Measurements from ENCODE around the gene CCDC6. TPM values are rescaled to one million over a fixed set of nuclear protein-coding genes. Genes with fewer than 3 reads are reported as not detected.

CCDC6 gene
- total RNA-seq, 1 experiment from 2014 or later, result 54.9 TPM

GRCh38 chr10:59904426-59905065, 1.8 kb downstream of the CCDC6 start:
- ChIA-PET POLR2A (no interaction called here), CTCF (no interaction called here), RAD21 (ENCODE audit: low non-redundant PET in 1 of 2, low total read pairs in 2 of 2, uncharacterized antibody in 2 of 2, unreplicated experiment in 2 of 2) (no interaction called here)
- Histone ChIP-seq H3K9me2 (ENCODE audit: insufficient read depth) (no peaks in the 10 kb centered on the region), H3K4me2 (ENCODE audit: low read length) (peak overlapping the region; percentile 84), H3K9ac (ENCODE audit: low read length) (peak overlapping the region; percentile 91; the same call in 1 of the 2 replicates), H3K27ac (ENCODE audit: low read depth, low read length) (no peak overlapping the region), H3K4me1 (ENCODE audit: control insufficient read depth in 1 of 2, insufficient read depth in 2 of 2, low read length in 2 of 2) (peaks cover 19 to 39% of the 10 kb centered on the region in 2 experiments), H3K9me3 (ENCODE audit: control insufficient read depth in 1 of 2, insufficient read depth in 1 of 2, low read depth in 1 of 2, low read length in 2 of 2) (no peaks in the 10 kb centered on the region), H2AFZ (ENCODE audit: low read depth, low read length, poor library complexity, severe bottlenecking) (no peak overlapping the region), H3K36me3 (ENCODE audit: control insufficient read depth in 1 of 2, insufficient read depth in 2 of 2, low read length in 2 of 2) (no peaks in the 10 kb centered on the region), H3K79me2 (ENCODE audit: insufficient read depth, low read length) (peaks cover 67% of the 10 kb centered on the region), H3K27me3 (ENCODE audit: insufficient read depth, low read length) (no peaks in the 10 kb centered on the region), H4K20me1 (ENCODE audit: insufficient read depth) (peaks cover 5% of the 10 kb centered on the region; the same call in 1 of the 2 replicates), H3K4me3 (replicated peaks in 1 of 2; ENCODE audit: low read depth in 1 of 2, low read length in 2 of 2) (peak overlapping the region; percentile 93 to 95)
- TF ChIP-seq CTCF (IDR thresholded peaks at IDR 0.05 in 2 of 3, conservative IDR thresholded peaks at IDR 0.05 in 1 of 3; ENCODE audit: borderline replicate concordance in 1 of 3, insufficient read depth in 1 of 3, low read depth in 2 of 3, low read length in 2 of 3) (no peak), RAD21 (IDR thresholded peaks at IDR 0.05; ENCODE audit: low read depth) (no peak), JUND (IDR thresholded peaks at IDR 0.05) (no peak), EZH2 (IDR thresholded peaks at IDR 0.05) (no peak), ELF1 (IDR thresholded peaks at IDR 0.05; ENCODE audit: borderline replicate concordance, low read depth) (no peak), ATF3 (IDR thresholded peaks at IDR 0.05) (no peak), CEBPB (IDR thresholded peaks at IDR 0.05; ENCODE audit: low read depth) (no peak)
- intact Hi-C loops (cut with micrococcal nuclease), result loop anchor here (5.0 kb wide), 1 partner anchor 63 kb away; no protein-coding TSS in a partner anchor
- no peak for ATAC-seq
- no TSS peak for BruUV-seq (replicated peaks)
- DNase-seq (ENCODE audit: low read depth, low spot score), result no peak

GRCh38 chr10:59903871-59904270, 2.5 kb downstream of the CCDC6 start:
- Histone ChIP-seq H3K4me3 (replicated peaks in 1 of 2; ENCODE audit: low read depth in 1 of 2, low read length in 2 of 2) (no peak overlapping the region), H3K4me1 (ENCODE audit: control insufficient read depth in 1 of 2, insufficient read depth in 2 of 2, low read length in 2 of 2) (peaks cover 19 to 37% of the 10 kb centered on the region in 2 experiments), H3K9me3 (ENCODE audit: control insufficient read depth in 1 of 2, insufficient read depth in 1 of 2, low read depth in 1 of 2, low read length in 2 of 2) (no peaks in the 10 kb centered on the region), H3K27ac (ENCODE audit: low read depth, low read length) (no peak overlapping the region), H2AFZ (ENCODE audit: low read depth, low read length, poor library complexity, severe bottlenecking) (no peak overlapping the region), H3K36me3 (ENCODE audit: control insufficient read depth in 1 of 2, insufficient read depth in 2 of 2, low read length in 2 of 2) (no peaks in the 10 kb centered on the region), H3K9me2 (ENCODE audit: insufficient read depth) (no peaks in the 10 kb centered on the region), H3K4me2 (ENCODE audit: low read length) (peak overlapping the region; percentile 84; the same call in 1 of the 2 replicates), H4K20me1 (ENCODE audit: insufficient read depth) (peaks cover 5% of the 10 kb centered on the region; the same call in 1 of the 2 replicates), H3K27me3 (ENCODE audit: insufficient read depth, low read length) (no peaks in the 10 kb centered on the region), H3K9ac (ENCODE audit: low read length) (no peak overlapping the region), H3K79me2 (ENCODE audit: insufficient read depth, low read length) (peaks cover 73% of the 10 kb centered on the region)
- CTCF ChIA-PET, result no interaction called here
- RAD21 ChIA-PET (ENCODE audit: low non-redundant PET in 1 of 2, low total read pairs in 2 of 2, uncharacterized antibody in 2 of 2, unreplicated experiment in 2 of 2), result no interaction called here
- TSS peak; percentile 39 for BruUV-seq (replicated peaks)
- intact Hi-C loops (cut with micrococcal nuclease), result no loop called here
- POLR2A ChIA-PET, result no interaction called here
- no peak for DNase-seq (ENCODE audit: low read depth, low spot score)
- ATAC-seq, result no peak
- TF ChIP-seq EZH2phosphoT487 (IDR thresholded peaks at IDR 0.05; ENCODE audit: borderline replicate concordance), result no peak
- no peak for TF ChIP-seq TCF7L2 (IDR thresholded peaks at IDR 0.05; ENCODE audit: borderline replicate concordance, extremely low read depth, insufficient read depth, insufficient read length)
- TF ChIP-seq CEBPB (IDR thresholded peaks at IDR 0.05; ENCODE audit: low read depth), result no peak
- no peak for TF ChIP-seq FOSL1 (IDR thresholded peaks at IDR 0.05; ENCODE audit: low read depth)
- no peak for TF ChIP-seq POLR2A (IDR thresholded peaks at IDR 0.05; ENCODE audit: borderline replicate concordance, extremely low read depth, insufficient read depth, insufficient read length)
- no peak for TF ChIP-seq SIN3A (IDR thresholded peaks at IDR 0.05; ENCODE audit: low read depth)
- no peak for TF ChIP-seq YY1 (IDR thresholded peaks at IDR 0.05; ENCODE audit: extremely low read depth, insufficient replicate concordance, low read depth, low read length)
- no peak for TF ChIP-seq EZH2 (IDR thresholded peaks at IDR 0.05)
- TF ChIP-seq CBX3 (IDR thresholded peaks at IDR 0.05; ENCODE audit: low read depth), result no peak
- no peak for TF ChIP-seq EGR1 (IDR thresholded peaks at IDR 0.05; ENCODE audit: low read depth)
- TF ChIP-seq REST (IDR thresholded peaks at IDR 0.05; ENCODE audit: low read depth), result no peak
